HepG2 (cell line): ENCODE measurements around the gene TNFRSF9.

Source experiments
- CEBPB ChIP-seq: IDR thresholded peaks from 2 replicates; pipeline ENCODE4 v1.6.1; 2011; ENCODE audit warnings: low read depth, low read length, improper control_type of control experiment, borderline replicate concordance
- EP300 ChIP-seq, 3 experiments: sonication (generic) in 1 of 3; formaldehyde crosslinking in 1 of 3; IDR thresholded peaks; 2 replicates each; pipeline versions ENCODE4 v1.5.1 to v1.6.1; 2011 to 2020; ENCODE audit warnings: low read depth in 2 of 3, low read length in 2 of 3, borderline replicate concordance in 1 of 3, improper control_type of control experiment in 1 of 3, mild to moderate bottlenecking in 1 of 3, missing genetic modification reagents in 1 of 3, moderate library complexity in 1 of 3
- HNRNPH1 ChIP-seq: fragments of 200-400 bp; formaldehyde crosslinking; optimal IDR thresholded peaks from 2 replicates; pipeline ENCODE3; 2017; ENCODE audit warnings: mild to moderate bottlenecking, low read depth, low read length
- POLR2A ChIP-seq, 2 experiments: IDR thresholded peaks; 2 replicates each; pipeline ENCODE4 v1.6.1; 2011; ENCODE audit warnings: low read depth in 2 of 2, low read length in 2 of 2, mild to moderate bottlenecking in 1 of 2, moderate library complexity in 1 of 2; ENCODE audit not compliant: insufficient read depth in 1 of 2
- SMARCE1 ChIP-seq: fragments of 450-650 bp; IDR thresholded peaks from 2 replicates; pipeline ENCODE4 v1.6.1; 2017; ENCODE audit warnings: borderline replicate concordance
- ZBTB8A ChIP-seq: sonication (generic); formaldehyde crosslinking; IDR thresholded peaks from 2 replicates; pipeline ENCODE4 v1.4.0; 2020; ENCODE audit warnings: mild to moderate bottlenecking, low read depth, missing genetic modification reagents, borderline replicate concordance
- ZNF329 ChIP-seq: sonication (generic); formaldehyde crosslinking; IDR thresholded peaks from 2 replicates; pipeline ENCODE4 v1.9.0; 2021; ENCODE audit warnings: low read depth, mild to moderate bottlenecking, missing genetic modification reagents
- TF ChIP-seq, protein P1 (sequence below): sonication (generic); formaldehyde crosslinking; IDR thresholded peaks from 2 replicates; pipeline ENCODE4 v1.5.0; 2020; ENCODE audit warnings: mild to moderate bottlenecking, missing genetic modification reagents, moderate library complexity

DNA sequence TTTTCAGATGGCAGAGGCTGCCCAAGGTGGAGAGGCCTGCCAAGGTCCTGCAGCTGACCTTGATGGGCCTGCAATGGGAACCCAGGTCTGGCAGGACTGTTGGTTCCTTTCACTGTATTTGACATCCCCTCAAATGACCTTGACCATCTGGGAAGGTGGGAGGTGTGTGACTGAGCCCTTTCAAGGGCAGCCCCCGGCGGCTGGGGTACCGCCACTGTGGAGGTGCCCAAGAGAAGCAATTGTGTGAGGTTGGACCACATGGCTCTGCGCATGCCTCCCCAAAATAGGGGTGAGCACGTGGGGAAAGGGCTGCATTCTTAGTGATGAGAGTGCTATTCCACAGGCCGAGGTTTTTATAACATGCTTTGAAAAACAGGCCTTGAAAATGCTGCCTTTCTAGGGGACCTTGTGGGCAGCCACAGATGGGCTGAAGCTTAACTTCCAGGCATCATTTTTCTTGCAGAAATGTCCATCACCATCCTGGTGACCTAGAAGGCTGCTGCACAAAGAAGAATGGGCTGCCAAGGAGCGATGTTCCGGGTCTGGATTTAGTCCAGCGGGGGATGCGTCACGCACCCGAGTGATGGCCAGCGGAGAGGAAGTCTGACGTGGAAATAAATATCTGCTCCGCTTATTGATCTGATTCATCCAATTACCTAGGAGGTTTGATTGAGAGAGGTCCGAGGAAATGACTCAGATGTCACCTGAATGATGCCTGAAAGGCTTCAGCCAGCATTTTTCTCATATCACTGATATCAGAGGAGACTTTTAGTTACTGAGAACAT, 71.3 kb downstream of the TNFRSF9 start:
- TF ChIP-seq ZNF329, result no peak
- TF ChIP-seq, protein P1, sequence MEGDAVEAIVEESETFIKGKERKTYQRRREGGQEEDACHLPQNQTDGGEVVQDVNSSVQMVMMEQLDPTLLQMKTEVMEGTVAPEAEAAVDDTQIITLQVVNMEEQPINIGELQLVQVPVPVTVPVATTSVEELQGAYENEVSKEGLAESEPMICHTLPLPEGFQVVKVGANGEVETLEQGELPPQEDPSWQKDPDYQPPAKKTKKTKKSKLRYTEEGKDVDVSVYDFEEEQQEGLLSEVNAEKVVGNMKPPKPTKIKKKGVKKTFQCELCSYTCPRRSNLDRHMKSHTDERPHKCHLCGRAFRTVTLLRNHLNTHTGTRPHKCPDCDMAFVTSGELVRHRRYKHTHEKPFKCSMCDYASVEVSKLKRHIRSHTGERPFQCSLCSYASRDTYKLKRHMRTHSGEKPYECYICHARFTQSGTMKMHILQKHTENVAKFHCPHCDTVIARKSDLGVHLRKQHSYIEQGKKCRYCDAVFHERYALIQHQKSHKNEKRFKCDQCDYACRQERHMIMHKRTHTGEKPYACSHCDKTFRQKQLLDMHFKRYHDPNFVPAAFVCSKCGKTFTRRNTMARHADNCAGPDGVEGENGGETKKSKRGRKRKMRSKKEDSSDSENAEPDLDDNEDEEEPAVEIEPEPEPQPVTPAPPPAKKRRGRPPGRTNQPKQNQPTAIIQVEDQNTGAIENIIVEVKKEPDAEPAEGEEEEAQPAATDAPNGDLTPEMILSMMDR, result no peak
- no peak for TF ChIP-seq POLR2A (IDR thresholded peaks at IDR 0.05; ENCODE audit: insufficient read depth in 1 of 2, low read depth in 2 of 2, low read length in 2 of 2)
- no peak for TF ChIP-seq HNRNPH1
- no peak for TF ChIP-seq SMARCE1
- no peak for TF ChIP-seq CEBPB
- TF ChIP-seq ZBTB8A (CRISPR knock-in tag), result no peak
- no peak for TF ChIP-seq EP300 (IDR thresholded peaks at IDR 0.05; ENCODE audit: low read depth in 2 of 2, low read length in 2 of 2)
- TF ChIP-seq EP300 (CRISPR knock-in tag; IDR thresholded peaks at IDR 0.05; ENCODE audit: borderline replicate concordance), result no peak
